ENCODE measurements around the gene GAPT.

GRCh38 chr5:58544195-58544594 lies 53.0 kb downstream of the GAPT start:
- TF ChIP-seq CTCF (optimal IDR thresholded peaks at IDR 0.05 in 1 of 3, IDR thresholded peaks at IDR 0.05 in 1 of 3, conservative IDR thresholded peaks at IDR 0.05 in 1 of 3; ENCODE audit: extremely low read depth in 1 of 3, insufficient read depth in 2 of 3, low read length in 3 of 3), result no peak
- no peak for TF ChIP-seq EZH2 (IDR thresholded peaks at IDR 0.05; ENCODE audit: low read length)

Data from keratinocyte (primary cell).